Duodenal mucosa (tissue), 2 donors: Measurements from ENCODE around the gene STON2.

Source experiments
- H3K27ac ChIP-seq: one replicate; pipeline ENCODE4 v1.7.0; 2013; ENCODE audit warnings: low read depth, low read length
- H3K27me3 ChIP-seq, 2 donors: one replicate each; pipeline ENCODE4 v1.7.0; 2013; ENCODE audit warnings: low read length in 2 of 2, control low read depth in 1 of 2; ENCODE audit not compliant: insufficient read depth in 2 of 2, control insufficient read depth in 1 of 2
- H3K36me3 ChIP-seq, 2 donors: one replicate each; pipeline ENCODE4 v1.7.0; 2013; ENCODE audit warnings: low read length in 2 of 2, control low read depth in 1 of 2; ENCODE audit not compliant: insufficient read depth in 2 of 2, control insufficient read depth in 1 of 2
- H3K4me1 ChIP-seq, 2 donors: one replicate each; pipeline ENCODE4 v1.7.0; 2013; ENCODE audit warnings: low read length in 2 of 2, control low read depth in 1 of 2; ENCODE audit not compliant: insufficient read depth in 2 of 2, control insufficient read depth in 1 of 2
- H3K4me3 ChIP-seq, 2 donors: one replicate each; pipeline ENCODE4 v1.7.0; 2013; ENCODE audit warnings: low read length in 2 of 2, low read depth in 1 of 2
- H3K9ac ChIP-seq, 2 donors: one replicate each; pipeline ENCODE4 v1.7.0; 2013; ENCODE audit warnings: low read length in 2 of 2, low read depth in 1 of 2
- H3K9me3 ChIP-seq, 2 donors: one replicate each; pipeline ENCODE4 v1.7.0; 2013; ENCODE audit warnings: low read length in 2 of 2, control low read depth in 1 of 2; ENCODE audit not compliant: control insufficient read depth in 1 of 2

The STON2 gene

GRCh38 chr14:81289516-81289915 is 110.6 kb downstream of the STON2 start:
- H3K9ac ChIP-seq, result no peak overlapping the region
- H3K36me3 ChIP-seq, result no peaks in the 10 kb centered on the region
- no peak overlapping the region for H3K4me3 ChIP-seq
- H3K27me3 ChIP-seq, result no peaks in the 10 kb centered on the region
- no peaks in the 10 kb centered on the region for H3K4me1 ChIP-seq
- peaks cover 8 to 12% of the 10 kb centered on the region in 2 donors for H3K9me3 ChIP-seq
- H3K27ac ChIP-seq, result no peak overlapping the region

- H3K36me3 ChIP-seq, result no peaks in the 10 kb centered on the region
- no peaks in the 10 kb centered on the region for H3K27me3 ChIP-seq
- H3K9ac ChIP-seq, result no peak overlapping the region
- no peak overlapping the region for H3K4me3 ChIP-seq
- peaks cover 8 to 12% of the 10 kb centered on the region in 2 donors for H3K9me3 ChIP-seq
- no peak overlapping the region for H3K27ac ChIP-seq
- H3K4me1 ChIP-seq, result no peaks in the 10 kb centered on the region
Observed at GRCh38 chr14:81286574-81287370, 113.4 kb downstream of the STON2 start.

GRCh38 chr14:81285245-81285644 is 114.9 kb downstream of the STON2 start:
- H3K9me3 ChIP-seq, result peaks cover 8 to 12% of the 10 kb centered on the region in 2 donors
- no peaks in the 10 kb centered on the region for H3K36me3 ChIP-seq
- H3K4me1 ChIP-seq, result no peaks in the 10 kb centered on the region
- H3K27me3 ChIP-seq, result no peaks in the 10 kb centered on the region
- H3K27ac ChIP-seq, result no peak overlapping the region
- H3K9ac ChIP-seq, result no peak overlapping the region
- H3K4me3 ChIP-seq, result no peak overlapping the region

GRCh38 chr14:81281332-81281731 is 118.8 kb downstream of the STON2 start:
- no peaks in the 10 kb centered on the region for H3K27me3 ChIP-seq
- H3K9me3 ChIP-seq, result no peaks in the 10 kb centered on the region
- H3K36me3 ChIP-seq, result no peaks in the 10 kb centered on the region
- H3K27ac ChIP-seq, result no peak overlapping the region
- no peaks in the 10 kb centered on the region for H3K4me1 ChIP-seq
- H3K4me3 ChIP-seq, result no peak overlapping the region
- H3K9ac ChIP-seq, result no peak overlapping the region

GRCh38 chr14:81280136-81280791 is 119.9 kb downstream of the STON2 start:
- H3K36me3 ChIP-seq, result no peaks in the 10 kb centered on the region
- H3K9ac ChIP-seq, result no peak overlapping the region
- no peaks in the 10 kb centered on the region for H3K9me3 ChIP-seq
- H3K4me3 ChIP-seq, result no peak overlapping the region
- no peak overlapping the region for H3K27ac ChIP-seq
- no peaks in the 10 kb centered on the region for H3K4me1 ChIP-seq
- no peaks in the 10 kb centered on the region for H3K27me3 ChIP-seq

GRCh38 chr14:81277096-81277495 is 123.0 kb downstream of the STON2 start:
- no peak overlapping the region for H3K9ac ChIP-seq
- no peak overlapping the region for H3K4me3 ChIP-seq
- H3K4me1 ChIP-seq, result no peaks in the 10 kb centered on the region
- no peak overlapping the region for H3K27ac ChIP-seq
- no peaks in the 10 kb centered on the region for H3K27me3 ChIP-seq
- H3K36me3 ChIP-seq, result no peaks in the 10 kb centered on the region
- no peaks in the 10 kb centered on the region for H3K9me3 ChIP-seq

- Histone ChIP-seq H3K9me3 (no peaks in the 10 kb centered on the region), H3K27me3 (no peaks in the 10 kb centered on the region), H3K4me1 (no peaks in the 10 kb centered on the region), H3K27ac (no peak overlapping the region), H3K4me3 (no peak overlapping the region), H3K36me3 (no peaks in the 10 kb centered on the region), H3K9ac (no peak overlapping the region)
Observed at GRCh38 chr14:81276073-81277069, 123.8 kb downstream of the STON2 start.

- no peak overlapping the region for H3K4me3 ChIP-seq
- H3K4me1 ChIP-seq, result no peaks in the 10 kb centered on the region
- no peak overlapping the region for H3K9ac ChIP-seq
- H3K27me3 ChIP-seq, result no peaks in the 10 kb centered on the region
- no peaks in the 10 kb centered on the region for H3K36me3 ChIP-seq
- no peaks in the 10 kb centered on the region for H3K9me3 ChIP-seq
- H3K27ac ChIP-seq, result no peak overlapping the region
Observed at GRCh38 chr14:81275305-81276072, 124.6 kb downstream of the STON2 start.

- H3K27me3 ChIP-seq, result no peaks in the 10 kb centered on the region
- H3K36me3 ChIP-seq, result no peaks in the 10 kb centered on the region
- no peaks in the 10 kb centered on the region for H3K9me3 ChIP-seq
- H3K27ac ChIP-seq, result no peak overlapping the region
- peaks cover 0 to 3% of the 10 kb centered on the region in 2 donors for H3K4me1 ChIP-seq
- no peak overlapping the region for H3K9ac ChIP-seq
- H3K4me3 ChIP-seq, result no peak overlapping the region
Observed at GRCh38 chr14:81273961-81274575, 126.1 kb downstream of the STON2 start.
